Measurements from ENCODE around the gene TIPARP. TPM values are rescaled to one million over a fixed set of nuclear protein-coding genes. Genes with fewer than 3 reads are reported as not detected.

Gene TIPARP, protein sequence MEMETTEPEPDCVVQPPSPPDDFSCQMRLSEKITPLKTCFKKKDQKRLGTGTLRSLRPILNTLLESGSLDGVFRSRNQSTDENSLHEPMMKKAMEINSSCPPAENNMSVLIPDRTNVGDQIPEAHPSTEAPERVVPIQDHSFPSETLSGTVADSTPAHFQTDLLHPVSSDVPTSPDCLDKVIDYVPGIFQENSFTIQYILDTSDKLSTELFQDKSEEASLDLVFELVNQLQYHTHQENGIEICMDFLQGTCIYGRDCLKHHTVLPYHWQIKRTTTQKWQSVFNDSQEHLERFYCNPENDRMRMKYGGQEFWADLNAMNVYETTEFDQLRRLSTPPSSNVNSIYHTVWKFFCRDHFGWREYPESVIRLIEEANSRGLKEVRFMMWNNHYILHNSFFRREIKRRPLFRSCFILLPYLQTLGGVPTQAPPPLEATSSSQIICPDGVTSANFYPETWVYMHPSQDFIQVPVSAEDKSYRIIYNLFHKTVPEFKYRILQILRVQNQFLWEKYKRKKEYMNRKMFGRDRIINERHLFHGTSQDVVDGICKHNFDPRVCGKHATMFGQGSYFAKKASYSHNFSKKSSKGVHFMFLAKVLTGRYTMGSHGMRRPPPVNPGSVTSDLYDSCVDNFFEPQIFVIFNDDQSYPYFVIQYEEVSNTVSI
- 17.4 TPM for polyA plus RNA-seq
- long read RNA-seq, donor 1, full-length matches to known transcripts, result 3 of 3 reads
- long read RNA-seq, donor 1, partial matches to known transcripts, result 0 of 3 reads
- long read RNA-seq, donor 1, other reads (novel, unspliced or antisense), result 0 of 3 reads
- long read RNA-seq, donor 2, full-length matches to known transcripts, result 3 of 3 reads
- long read RNA-seq, donor 2, partial matches to known transcripts, result 0 of 3 reads
- long read RNA-seq, donor 2, other reads (novel, unspliced or antisense), result 0 of 3 reads
- long read RNA-seq, donor 3, result 0 reads
- long read RNA-seq, donor 4, result 0 reads
- long read RNA-seq, donor 5, full-length matches to known transcripts, result 1 of 1 reads
- long read RNA-seq, donor 5, partial matches to known transcripts, result 0 of 1 reads
- long read RNA-seq, donor 5, other reads (novel, unspliced or antisense), result 0 of 1 reads
- long read RNA-seq, donor 6, result 0 reads
- long read RNA-seq, donor 7, result 0 reads
- long read RNA-seq, donor 8, full-length matches to known transcripts, result 5 of 5 reads
- long read RNA-seq, donor 8, partial matches to known transcripts, result 0 of 5 reads
- long read RNA-seq, donor 8, other reads (novel, unspliced or antisense), result 0 of 5 reads
- long read RNA-seq, donor 9, full-length matches to known transcripts, result 3 of 3 reads
- long read RNA-seq, donor 9, partial matches to known transcripts, result 0 of 3 reads
- long read RNA-seq, donor 9, other reads (novel, unspliced or antisense), result 0 of 3 reads
- long read RNA-seq, donor 10, full-length matches to known transcripts, result 1 of 1 reads
- long read RNA-seq, donor 10, partial matches to known transcripts, result 0 of 1 reads
- long read RNA-seq, donor 10, other reads (novel, unspliced or antisense), result 0 of 1 reads
- long read RNA-seq, donor 11, full-length matches to known transcripts, result 3 of 3 reads
- long read RNA-seq, donor 11, partial matches to known transcripts, result 0 of 3 reads
- long read RNA-seq, donor 11, other reads (novel, unspliced or antisense), result 0 of 3 reads

DNA sequence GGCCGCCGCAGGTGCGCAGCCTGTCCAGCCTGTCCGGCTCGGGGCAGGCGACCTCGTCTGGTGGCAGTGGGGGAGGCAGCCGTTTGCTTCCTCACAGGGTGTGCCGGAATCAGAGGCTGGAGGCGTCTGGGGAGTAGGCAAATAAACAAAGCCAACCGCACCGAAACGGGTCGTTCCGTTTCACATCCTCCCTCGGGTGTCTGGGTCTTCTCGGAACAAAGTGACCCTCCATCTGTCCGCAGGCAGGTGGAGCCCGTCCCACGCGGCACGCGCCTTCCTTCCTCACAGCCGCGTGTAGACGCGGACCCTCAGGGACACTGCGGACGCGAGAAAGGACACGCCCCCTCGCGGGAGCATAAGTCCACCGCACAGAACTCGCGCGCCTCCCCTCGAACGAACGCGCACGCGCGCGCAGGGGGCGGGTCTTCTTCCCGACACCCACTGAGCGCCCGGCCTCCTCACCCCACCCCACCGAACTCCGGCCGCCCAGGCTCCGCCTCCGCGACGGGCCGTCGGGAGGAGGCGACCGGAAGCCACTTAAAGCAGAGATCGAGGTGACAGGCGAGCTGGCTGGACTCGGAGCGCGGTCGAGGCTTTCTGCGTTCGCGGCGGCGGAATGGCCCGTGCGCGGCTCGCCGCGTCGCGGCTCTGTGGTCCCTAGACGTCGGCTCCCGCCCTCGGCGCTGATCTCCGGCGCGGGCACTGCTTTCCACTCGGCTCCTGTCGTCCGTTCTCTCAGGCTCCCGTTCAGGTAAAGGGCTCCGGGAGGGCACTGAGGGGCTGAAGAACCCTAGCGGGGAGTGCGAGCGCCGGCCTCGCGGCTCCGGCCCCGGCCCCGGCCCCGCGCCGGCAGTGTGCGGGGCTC lies at the start of gene TIPARP:
TIPARP (plus strand) TSS at position 545 of the 865 bp plus-strand sequence. CDS start 3,108 bp downstream, outside the sequence.
- WGBS (ENCODE audit: insufficient coverage, low lambda C conversion rate), result no CpG with 5 or more reads among the region's 105 CpGs
- peaks cover 9% of the 10 kb centered on the region for H3K36me3 ChIP-seq (ENCODE audit: control insufficient read depth, insufficient read depth, low read length)
- H3K27ac ChIP-seq (ENCODE audit: low read length), result peak within 1 kb of the TSS; percentile 98
- H3K4me1 ChIP-seq (ENCODE audit: control insufficient read depth, insufficient read depth, low read length), result peaks cover 10% of the 10 kb centered on the region
- H3K27me3 ChIP-seq (ENCODE audit: control insufficient read depth, insufficient read depth, low read length), result no peaks in the 10 kb centered on the region
- H3K4me3 ChIP-seq (ENCODE audit: low read length), result peak within 1 kb of the TSS; percentile 93
- H3K9me3 ChIP-seq (ENCODE audit: control insufficient read depth, low read depth, low read length), result no peaks in the 10 kb centered on the region
- DNase-seq, result peak; percentile 100

DNA sequence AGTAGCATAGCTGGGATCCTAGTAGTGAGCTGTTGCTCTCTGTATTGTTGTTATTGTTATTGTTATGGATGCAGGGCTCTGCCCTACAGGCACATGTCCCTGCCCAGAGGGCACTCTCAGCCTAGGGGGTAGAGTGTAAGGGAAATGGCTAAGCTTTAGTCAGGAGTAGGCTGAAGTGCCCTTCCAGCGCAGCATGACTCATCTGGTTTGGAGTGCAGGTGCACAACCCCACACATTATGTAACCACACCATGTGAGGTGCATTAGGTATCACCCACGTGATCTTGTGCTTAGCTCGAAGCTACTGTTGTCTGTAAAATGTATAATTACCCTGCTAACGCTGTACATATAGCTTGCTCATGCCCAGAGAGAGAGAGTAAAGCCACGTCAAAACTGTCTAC lies 48.3 kb upstream of the TIPARP start:
- Histone ChIP-seq H3K36me3 (ENCODE audit: control insufficient read depth, insufficient read depth, low read length) (no peaks in the 10 kb centered on the region), H3K4me3 (ENCODE audit: low read length) (no peak overlapping the region), H3K27me3 (ENCODE audit: control insufficient read depth, insufficient read depth, low read length) (no peaks in the 10 kb centered on the region), H3K4me1 (ENCODE audit: control insufficient read depth, insufficient read depth, low read length) (peaks cover 14% of the 10 kb centered on the region), H3K9me3 (ENCODE audit: control insufficient read depth, low read depth, low read length) (no peaks in the 10 kb centered on the region), H3K27ac (ENCODE audit: low read length) (peak overlapping the region; percentile 76)
- DNase-seq, result peak; percentile 83 to 87
- WGBS (ENCODE audit: insufficient coverage, low lambda C conversion rate), result no CpG with 5 or more reads among the region's 5 CpGs

DNA sequence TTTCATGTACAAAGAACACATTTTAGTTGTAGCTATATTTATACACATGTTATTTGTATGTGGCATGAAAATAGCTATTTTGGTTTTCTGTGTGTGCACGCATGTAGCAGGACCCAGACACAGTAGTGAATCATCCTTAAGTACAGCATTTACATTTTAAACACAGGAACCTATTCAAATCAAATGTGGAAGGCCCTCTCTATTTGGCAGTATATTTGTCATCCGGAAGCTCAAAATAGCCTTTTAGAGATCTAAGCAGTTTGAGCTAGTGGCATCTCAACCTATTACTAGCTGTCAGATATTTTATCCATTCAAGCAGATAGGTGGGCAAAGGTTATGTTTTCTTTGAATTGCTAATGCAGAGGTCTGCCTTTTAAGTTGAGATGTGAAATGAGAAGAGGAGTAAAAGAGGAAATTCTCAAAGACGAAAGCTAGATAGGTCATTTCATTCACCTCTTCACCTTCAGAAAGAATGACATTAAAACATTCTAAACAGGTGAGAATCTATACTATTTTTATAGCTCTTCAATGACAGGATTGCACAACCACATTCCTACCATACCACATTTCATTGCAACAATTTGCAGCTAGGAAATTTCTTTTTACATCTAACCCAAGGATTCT lies 46.3 kb upstream of the TIPARP start:
- Histone ChIP-seq H3K27ac (ENCODE audit: low read length) (peak overlapping the region; percentile 53), H3K4me3 (ENCODE audit: low read length) (no peak overlapping the region), H3K27me3 (ENCODE audit: control insufficient read depth, insufficient read depth, low read length) (no peaks in the 10 kb centered on the region), H3K9me3 (ENCODE audit: control insufficient read depth, low read depth, low read length) (no peaks in the 10 kb centered on the region), H3K36me3 (ENCODE audit: control insufficient read depth, insufficient read depth, low read length) (no peaks in the 10 kb centered on the region), H3K4me1 (ENCODE audit: control insufficient read depth, insufficient read depth, low read length) (peaks cover 14% of the 10 kb centered on the region)
- peak in 1 of 2 donors; percentile 64 for DNase-seq
- 100% methylated on average over 1 of the region's 3 CpGs for WGBS (ENCODE audit: insufficient coverage, low lambda C conversion rate)

DNA sequence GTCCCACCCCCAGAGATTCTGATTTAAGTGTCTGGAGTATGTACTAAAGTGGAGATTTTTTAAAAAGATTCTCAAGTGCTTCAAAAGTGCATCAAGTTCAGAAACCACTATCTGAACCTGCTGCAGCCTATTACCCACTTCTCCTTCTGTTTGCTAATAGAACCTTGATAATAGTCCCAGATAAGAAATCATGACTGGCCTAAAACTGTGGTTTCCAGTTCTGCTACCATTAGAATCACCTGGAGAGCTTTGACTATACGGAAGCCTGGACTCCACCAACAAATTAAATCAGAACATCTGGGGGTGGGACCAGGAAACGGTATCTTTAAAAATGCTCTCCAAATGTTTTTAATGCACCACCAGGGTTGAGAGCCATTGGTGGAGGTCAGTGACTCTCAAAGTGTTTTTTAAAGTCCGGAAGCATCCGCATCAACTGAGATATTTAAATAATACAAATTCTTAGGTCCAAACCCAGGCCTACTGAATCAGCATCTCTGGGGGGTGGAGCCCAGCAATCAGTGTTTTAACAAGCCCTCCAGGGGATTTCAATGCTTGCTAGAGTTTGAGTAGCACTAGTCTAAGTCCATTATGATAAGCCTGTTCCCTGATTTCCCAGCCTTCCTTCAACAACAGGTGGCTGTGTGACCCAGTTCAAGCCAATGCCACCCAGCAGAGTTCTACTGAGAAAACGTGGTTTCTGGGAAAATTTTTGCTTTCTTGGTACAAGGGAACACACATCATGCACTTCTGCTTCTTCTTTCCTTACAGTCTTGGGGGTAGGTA lies 45.4 kb upstream of the TIPARP start:
- no peak for DNase-seq
- no peaks in the 10 kb centered on the region for H3K27me3 ChIP-seq (ENCODE audit: control insufficient read depth, insufficient read depth, low read length)
- H3K27ac ChIP-seq (ENCODE audit: low read length), result peak overlapping the region; percentile 53
- H3K9me3 ChIP-seq (ENCODE audit: control insufficient read depth, low read depth, low read length), result no peaks in the 10 kb centered on the region
- no peak overlapping the region for H3K4me3 ChIP-seq (ENCODE audit: low read length)
- WGBS (ENCODE audit: insufficient coverage, low lambda C conversion rate), result no CpG with 5 or more reads among the region's 5 CpGs
- H3K4me1 ChIP-seq (ENCODE audit: control insufficient read depth, insufficient read depth, low read length), result peaks cover 14% of the 10 kb centered on the region
- H3K36me3 ChIP-seq (ENCODE audit: control insufficient read depth, insufficient read depth, low read length), result no peaks in the 10 kb centered on the region

DNA sequence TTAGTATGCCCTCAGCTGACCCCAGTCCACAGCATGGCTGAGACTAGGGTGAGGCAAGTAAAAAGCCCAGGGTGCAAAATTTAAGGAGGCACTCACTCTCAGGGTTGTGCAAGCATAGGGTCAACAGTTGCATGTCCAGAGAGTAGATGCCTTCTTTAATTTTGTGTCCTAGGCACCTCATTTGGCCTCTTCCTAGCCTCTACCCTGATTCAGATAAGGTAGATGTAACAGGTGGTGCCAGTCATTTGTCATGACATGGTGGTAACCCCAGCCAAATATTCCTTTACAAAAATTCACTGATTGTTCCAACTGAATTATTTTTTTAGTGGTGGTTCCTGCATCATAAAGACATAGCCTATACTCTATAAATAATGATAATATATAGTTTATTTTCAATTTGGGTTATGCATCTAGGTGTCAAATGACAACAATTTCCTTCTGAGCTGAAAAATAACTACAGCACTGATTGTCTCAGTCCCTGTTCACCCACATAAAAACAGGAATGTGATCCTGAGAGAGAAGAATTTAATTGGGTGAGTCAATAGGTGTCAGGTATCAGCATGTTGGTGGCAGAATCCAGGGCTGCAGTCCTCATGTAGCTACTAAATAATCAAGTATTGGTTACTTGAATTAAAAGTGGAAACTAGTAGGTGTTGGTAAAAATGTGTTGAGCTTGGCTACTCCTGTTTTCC lies 44.2 kb upstream of the TIPARP start:
- Histone ChIP-seq H3K27me3 (ENCODE audit: control insufficient read depth, insufficient read depth, low read length) (no peaks in the 10 kb centered on the region), H3K4me3 (ENCODE audit: low read length) (no peak overlapping the region), H3K9me3 (ENCODE audit: control insufficient read depth, low read depth, low read length) (no peaks in the 10 kb centered on the region), H3K36me3 (ENCODE audit: control insufficient read depth, insufficient read depth, low read length) (no peaks in the 10 kb centered on the region), H3K27ac (ENCODE audit: low read length) (no peak overlapping the region), H3K4me1 (ENCODE audit: control insufficient read depth, insufficient read depth, low read length) (peaks cover 14% of the 10 kb centered on the region)
- DNase-seq, result no peak

DNA sequence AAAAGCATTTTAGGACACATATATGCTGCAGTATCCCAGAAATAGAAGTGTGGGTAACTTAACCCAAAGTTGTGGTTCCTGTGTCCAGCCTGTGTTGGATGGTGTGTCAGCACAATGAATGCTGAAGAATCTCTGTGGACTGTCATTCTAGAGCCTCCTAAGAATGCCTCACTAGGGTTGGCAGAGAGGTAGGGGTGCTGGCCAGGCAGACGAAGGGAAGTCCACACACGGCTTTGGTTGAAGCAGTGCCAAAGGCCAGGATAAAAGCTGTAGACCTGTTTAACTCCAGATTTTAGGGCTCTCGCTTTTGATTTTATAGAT lies 43.7 kb upstream of the TIPARP start:
- no peak overlapping the region for H3K27ac ChIP-seq (ENCODE audit: low read length)
- no peaks in the 10 kb centered on the region for H3K36me3 ChIP-seq (ENCODE audit: control insufficient read depth, insufficient read depth, low read length)
- H3K4me1 ChIP-seq (ENCODE audit: control insufficient read depth, insufficient read depth, low read length), result peaks cover 12% of the 10 kb centered on the region
- WGBS (ENCODE audit: insufficient coverage, low lambda C conversion rate), result no CpG with 5 or more reads among the region's 3 CpGs
- DNase-seq, result no peak
- H3K9me3 ChIP-seq (ENCODE audit: control insufficient read depth, low read depth, low read length), result no peaks in the 10 kb centered on the region
- no peak overlapping the region for H3K4me3 ChIP-seq (ENCODE audit: low read length)
- no peaks in the 10 kb centered on the region for H3K27me3 ChIP-seq (ENCODE audit: control insufficient read depth, insufficient read depth, low read length)

DNA sequence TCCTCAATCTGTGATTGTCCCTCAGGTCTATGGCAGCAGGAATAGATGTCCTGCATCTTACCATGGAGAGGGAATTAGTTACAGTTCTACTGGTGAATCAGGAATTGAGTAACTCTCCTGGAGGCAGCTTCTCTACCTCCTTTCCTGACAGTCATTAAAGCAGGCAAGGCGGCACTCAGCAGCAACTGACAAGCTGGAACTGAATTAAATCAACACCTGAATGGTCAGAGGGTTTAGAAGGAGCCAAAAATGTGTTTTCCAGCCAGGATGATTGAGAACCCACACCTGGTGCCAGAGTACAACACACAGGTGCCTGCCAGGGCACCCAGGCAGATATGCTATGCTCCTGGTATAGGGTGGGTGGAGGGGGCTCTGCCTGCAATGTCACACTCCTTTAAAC lies 43.1 kb upstream of the TIPARP start:
- Histone ChIP-seq H3K4me1 (ENCODE audit: control insufficient read depth, insufficient read depth, low read length) (peaks cover 9% of the 10 kb centered on the region), H3K9me3 (ENCODE audit: control insufficient read depth, low read depth, low read length) (no peaks in the 10 kb centered on the region), H3K27me3 (ENCODE audit: control insufficient read depth, insufficient read depth, low read length) (no peaks in the 10 kb centered on the region), H3K36me3 (ENCODE audit: control insufficient read depth, insufficient read depth, low read length) (no peaks in the 10 kb centered on the region), H3K27ac (ENCODE audit: low read length) (no peak overlapping the region), H3K4me3 (ENCODE audit: low read length) (no peak overlapping the region)
- DNase-seq, result no peak
- no CpG with 5 or more reads among the region's 1 CpG for WGBS (ENCODE audit: insufficient coverage, low lambda C conversion rate)

DNA sequence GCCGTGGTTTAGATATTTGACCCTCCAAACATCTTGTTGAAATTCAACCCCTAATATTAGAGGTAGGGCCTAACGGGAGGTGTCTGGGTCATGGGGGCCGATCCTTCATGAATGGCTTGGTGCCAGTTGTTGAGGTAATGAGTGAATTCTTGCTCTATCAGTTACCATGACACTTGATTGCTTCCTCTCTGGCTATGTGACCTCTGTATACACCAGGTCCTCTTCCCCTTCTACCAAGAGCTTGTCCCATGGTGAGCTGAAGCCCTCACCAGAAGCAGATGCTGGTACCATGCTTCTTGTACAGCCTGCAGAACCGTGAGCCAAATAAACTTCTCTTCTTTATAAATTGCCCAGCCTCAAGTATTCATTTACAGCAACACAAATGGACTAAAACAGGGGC lies 41.8 kb upstream of the TIPARP start:
- Histone ChIP-seq H3K9me3 (ENCODE audit: control insufficient read depth, low read depth, low read length) (no peaks in the 10 kb centered on the region), H3K27ac (ENCODE audit: low read length) (no peak overlapping the region), H3K4me1 (ENCODE audit: control insufficient read depth, insufficient read depth, low read length) (peaks cover 9% of the 10 kb centered on the region), H3K27me3 (ENCODE audit: control insufficient read depth, insufficient read depth, low read length) (no peaks in the 10 kb centered on the region), H3K4me3 (ENCODE audit: low read length) (no peak overlapping the region), H3K36me3 (ENCODE audit: control insufficient read depth, insufficient read depth, low read length) (no peaks in the 10 kb centered on the region)
- WGBS (ENCODE audit: insufficient coverage, low lambda C conversion rate), result no CpG with 5 or more reads among the region's 4 CpGs
- DNase-seq, result no peak
